Vagina (tissue), 2 donors: ENCODE measurements around the gene SLC39A3.

Source experiments
- CTCF ChIP-seq, 3 experiments: fragments of 450-650 bp in 2 of 3; fragments of 200-600 bp in 1 of 3; sonication (generic) in 1 of 3; IDR thresholded peaks; one replicate each; pipeline ENCODE4 v1.5.1; 2017 to 2019; ENCODE audit warnings: antibody characterized with exemption in 3 of 3, mild to moderate bottlenecking in 2 of 3, moderate library complexity in 2 of 3
- POLR2AphosphoS5 ChIP-seq, 2 donors: sonication (generic); formaldehyde crosslinking; IDR thresholded peaks; one replicate each; pipeline ENCODE4 v1.9.0; 2017; ENCODE audit warnings: antibody characterized with exemption in 2 of 2, mild to moderate bottlenecking in 2 of 2, low read depth in 1 of 2; ENCODE audit not compliant: insufficient read depth in 1 of 2

- TF ChIP-seq CTCF (IDR thresholded peaks at IDR 0.05), result no peak
- no peak for TF ChIP-seq POLR2AphosphoS5 (IDR thresholded peaks at IDR 0.05; ENCODE audit: insufficient read depth in 1 of 2, low read depth in 1 of 2)
These were observed 46.2 kb downstream of the SLC39A3 start for GRCh38 chr19:2693492-2694160.
